Kidney (tissue), 14 donors: ENCODE data around the gene STX1B. TPM values are rescaled to one million over a fixed set of nuclear protein-coding genes. Genes with fewer than 3 reads are reported as not detected.

Experiments used
- DNase-seq, 5 donors: peaks; one replicate each; pipeline ENCODE4 v3.0.0-alpha.2; 2013 to 2020
- FAIRE-seq: peaks from 2 replicates; lab custom pipeline; 2012; peaks lifted over from hg19 to GRCh38; lab: Jason Lieb, UNC
- H3K27ac ChIP-seq, 2 donors: one replicate each; pipeline ENCODE4 v1.7.0; 2013; ENCODE audit warnings: low read depth in 2 of 2, low read length in 2 of 2, inconsistent platforms in 1 of 2
- H3K27me3 ChIP-seq: one replicate; pipeline ENCODE4 v1.7.1; 2013; ENCODE audit warnings: low read length, inconsistent platforms; ENCODE audit not compliant: control insufficient read depth, insufficient read depth
- H3K36me3 ChIP-seq, 3 donors: one replicate each; pipeline versions ENCODE4 v1.7.0 to v1.7.1; 2013; ENCODE audit warnings: low read length in 3 of 3, control low read depth in 1 of 3, inconsistent platforms in 1 of 3; ENCODE audit not compliant: insufficient read depth in 3 of 3, control insufficient read depth in 2 of 3
- H3K4me1 ChIP-seq, 3 donors: one replicate each; pipeline versions ENCODE4 v1.7.0 to v1.7.1; 2013; ENCODE audit warnings: low read length in 3 of 3, inconsistent platforms in 1 of 3, low read depth in 1 of 3; ENCODE audit not compliant: control insufficient read depth in 2 of 3, insufficient read depth in 2 of 3
- H3K4me3 ChIP-seq, 3 donors: one replicate each; pipeline versions ENCODE4 v1.7.0 to v1.8.1; 2013; ENCODE audit warnings: low read length in 3 of 3, control low read depth in 1 of 3, inconsistent platforms in 1 of 3
- H3K9ac ChIP-seq, 3 donors: one replicate each; pipeline versions ENCODE4 v1.7.0 to v1.7.1; 2013; ENCODE audit warnings: low read length in 3 of 3, control low read depth in 1 of 3, inconsistent platforms in 1 of 3
- H3K9me3 ChIP-seq, 3 donors: one replicate each; pipeline versions ENCODE4 v1.7.0 to v1.7.1; 2013; ENCODE audit warnings: low read length in 3 of 3, control low read depth in 1 of 3, inconsistent platforms in 1 of 3; ENCODE audit not compliant: control insufficient read depth in 2 of 3, insufficient read depth in 1 of 3
- intact Hi-C: fragments of 100-400 bp; cut with DNase I; formaldehyde crosslinking; loops from one replicate; pipeline ENCODE4 v1.11.1; 2022
- polyA plus RNA-seq: library from polyadenylated mRNA; stranded (reverse); fragments of 350-450 nt; fragmentation: Illumina TruSeq; extraction: RNeasy Lipid Tissue Mini Kit (QIAGEN cat#74804); gene quantifications from one replicate; pipeline ENCODE4 v1.2.3, GENCODE V29; 2014; ENCODE audit warnings: low read depth, low replicate concordance; ENCODE audit not compliant: insufficient read depth
- total RNA-seq: library from RNA; stranded (reverse); fragmentation: NEBNext Ultra II Directional; extraction: Animal tissue kit (Norgen Biotek cat#: 25700); gene quantifications from one replicate; pipeline ENCODE4 v1.2.1, GENCODE V29; 2021
- TF ChIP-seq, protein P1 (sequence below): IDR thresholded peaks from 3 replicates; pipeline ENCODE4 v1.5.1; 2012; ENCODE audit warnings: mild to moderate bottlenecking, moderate library complexity, borderline replicate concordance; ENCODE audit not compliant: insufficient read depth; ENCODE audit errors: extremely low read depth
- donor health status: control.
- donor health status: control.
- donor health status: control.
- donor health status: control.
- donor health status: control.
- donor health status: DM: yes; HTN: yes; CAD: no.
- donor health status: Normal renal cell carcinoma (clear cell type).

STX1B gene
- total and polyA plus RNA-seq, 2 donors from 2014 or later, result 0.22 to 1.7 TPM

DNA sequence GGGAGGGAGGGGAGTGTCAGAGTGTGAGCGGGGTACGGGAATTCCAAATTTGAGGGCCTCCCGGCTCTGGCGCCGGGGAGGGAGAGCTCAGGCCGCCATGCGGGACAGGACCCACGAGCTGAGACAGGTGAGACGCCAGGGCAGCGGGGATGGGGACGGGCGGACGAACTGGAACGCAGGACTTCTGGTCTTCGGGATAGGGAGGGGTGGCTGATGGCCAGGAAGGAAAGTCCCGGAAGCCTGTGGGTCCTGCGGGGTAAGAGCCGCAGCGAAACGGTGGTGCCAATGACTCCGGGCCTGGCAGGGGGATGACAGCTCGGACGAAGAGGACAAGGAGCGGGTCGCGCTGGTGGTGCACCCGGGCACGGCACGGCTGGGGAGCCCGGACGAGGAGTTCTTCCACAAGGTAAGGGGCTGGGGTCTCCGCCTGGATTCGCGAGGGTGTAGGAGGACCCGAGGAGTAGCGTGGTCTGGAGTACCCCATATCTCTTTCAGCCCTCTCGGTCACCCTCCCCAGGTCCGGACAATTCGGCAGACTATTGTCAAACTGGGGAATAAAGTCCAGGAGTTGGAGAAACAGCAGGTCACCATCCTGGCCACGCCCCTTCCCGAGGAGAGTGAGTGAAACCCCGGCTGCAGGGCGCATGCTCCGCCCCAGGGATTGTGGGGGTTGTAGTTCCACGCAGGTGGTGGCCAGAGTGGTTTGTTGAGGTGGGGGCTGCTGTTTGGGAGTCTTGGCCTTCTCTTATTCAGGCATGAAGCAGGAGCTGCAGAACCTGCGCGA is 23.5 kb upstream of the STX1B start:
- Histone ChIP-seq H3K27ac (peak overlapping the region; percentile 91 to 94), H3K27me3 (no peaks in the 10 kb centered on the region), H3K9ac (peak overlapping the region; percentile 71 to 79 (median 74)), H3K36me3 (peaks cover 0 to 16% (median 8%) of the 10 kb centered on the region in 3 donors), H3K4me3 (peak overlapping the region; percentile 89 to 99 (median 91)), H3K4me1 (peaks cover 0 to 14% (median 8%) of the 10 kb centered on the region in 3 donors), H3K9me3 (no peaks in the 10 kb centered on the region)
- TF ChIP-seq, protein P1, sequence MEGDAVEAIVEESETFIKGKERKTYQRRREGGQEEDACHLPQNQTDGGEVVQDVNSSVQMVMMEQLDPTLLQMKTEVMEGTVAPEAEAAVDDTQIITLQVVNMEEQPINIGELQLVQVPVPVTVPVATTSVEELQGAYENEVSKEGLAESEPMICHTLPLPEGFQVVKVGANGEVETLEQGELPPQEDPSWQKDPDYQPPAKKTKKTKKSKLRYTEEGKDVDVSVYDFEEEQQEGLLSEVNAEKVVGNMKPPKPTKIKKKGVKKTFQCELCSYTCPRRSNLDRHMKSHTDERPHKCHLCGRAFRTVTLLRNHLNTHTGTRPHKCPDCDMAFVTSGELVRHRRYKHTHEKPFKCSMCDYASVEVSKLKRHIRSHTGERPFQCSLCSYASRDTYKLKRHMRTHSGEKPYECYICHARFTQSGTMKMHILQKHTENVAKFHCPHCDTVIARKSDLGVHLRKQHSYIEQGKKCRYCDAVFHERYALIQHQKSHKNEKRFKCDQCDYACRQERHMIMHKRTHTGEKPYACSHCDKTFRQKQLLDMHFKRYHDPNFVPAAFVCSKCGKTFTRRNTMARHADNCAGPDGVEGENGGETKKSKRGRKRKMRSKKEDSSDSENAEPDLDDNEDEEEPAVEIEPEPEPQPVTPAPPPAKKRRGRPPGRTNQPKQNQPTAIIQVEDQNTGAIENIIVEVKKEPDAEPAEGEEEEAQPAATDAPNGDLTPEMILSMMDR, result no peak
- intact Hi-C loops, result no loop called here
- peak; percentile 86 to 96 (median 92) for DNase-seq
- FAIRE-seq, result no peak

GRCh38 chr16:31032736-31033708 is 22.6 kb upstream of the STX1B start, which contains the start of gene STX4:
TSS of gene STX4 (plus strand) at chr16:31033558. CDS start at chr16:31033806, 248 bp downstream.
- peak within 1 kb of the TSS; percentile 74 to 99 (median 79) for H3K9ac ChIP-seq
- peak within 1 kb of the TSS; percentile 89 to 99 (median 91) for H3K4me3 ChIP-seq
- H3K27ac ChIP-seq, result peak within 1 kb of the TSS; percentile 94 to 95
- FAIRE-seq (peak; percentile 71), DNase-seq (peak; percentile 97 to 99 (median 98))
- intact Hi-C loops, result no loop called here
- H3K36me3 ChIP-seq, result peaks cover 0 to 7% (median 4%) of the 10 kb centered on the region in 3 donors
- TF ChIP-seq, protein P1, result no peak
- H3K27me3 ChIP-seq, result no peaks in the 10 kb centered on the region
- H3K9me3 ChIP-seq, result no peaks in the 10 kb centered on the region
- H3K4me1 ChIP-seq, result peaks cover 0 to 14% (median 8%) of the 10 kb centered on the region in 3 donors

GRCh38 chr16:31031276-31031675 is 20.8 kb upstream of the STX1B start:
- DNase-seq (no peak), FAIRE-seq (no peak)
- Histone ChIP-seq H3K27me3 (no peaks in the 10 kb centered on the region), H3K9me3 (no peaks in the 10 kb centered on the region), H3K4me3 (no peak overlapping the region), H3K27ac (no peak overlapping the region), H3K9ac (no peak overlapping the region), H3K36me3 (no peaks in the 10 kb centered on the region), H3K4me1 (peaks cover 0 to 14% (median 7%) of the 10 kb centered on the region in 3 donors)
- TF ChIP-seq, protein P1, result no peak
- intact Hi-C loops, result no loop called here
